GM18505 (cell line): ENCODE results near the gene ALPK3.

Source experiments
- ATAC-seq: cut with Tn5 transposase; IDR thresholded peaks from one replicate; pipeline ENCODE4 v1.9.1; 2021; ENCODE audit not compliant: unreplicated experiment
- POLR2A ChIP-seq: IDR thresholded peaks from 4 replicates; pipeline ENCODE4 v1.6.1; 2011; ENCODE audit warnings: borderline replicate concordance; ENCODE audit not compliant: insufficient read depth, insufficient read length; ENCODE audit errors: extremely low read depth

Gene ALPK3

DNA sequence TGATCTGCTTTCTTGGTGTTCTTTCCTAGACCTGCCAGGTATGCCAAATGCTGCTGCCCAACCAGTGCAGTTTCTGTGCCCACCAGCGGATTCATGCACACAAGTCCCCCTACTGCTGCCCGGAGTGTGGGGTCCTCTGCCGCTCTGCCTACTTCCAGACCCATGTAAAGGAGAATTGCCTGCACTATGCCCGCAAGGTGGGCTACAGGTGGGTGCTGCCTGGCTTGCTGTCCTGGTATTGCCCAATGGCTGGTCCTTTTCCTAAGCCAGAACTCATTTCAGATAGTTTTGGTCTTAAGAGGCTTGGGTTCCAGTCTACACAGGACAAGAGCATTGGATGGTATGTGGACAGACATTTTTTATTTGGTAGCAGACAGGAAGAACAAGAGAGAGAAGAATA lies 26.5 kb upstream of the ALPK3 start:
- no peak for TF ChIP-seq POLR2A
- no peak for ATAC-seq

DNA sequence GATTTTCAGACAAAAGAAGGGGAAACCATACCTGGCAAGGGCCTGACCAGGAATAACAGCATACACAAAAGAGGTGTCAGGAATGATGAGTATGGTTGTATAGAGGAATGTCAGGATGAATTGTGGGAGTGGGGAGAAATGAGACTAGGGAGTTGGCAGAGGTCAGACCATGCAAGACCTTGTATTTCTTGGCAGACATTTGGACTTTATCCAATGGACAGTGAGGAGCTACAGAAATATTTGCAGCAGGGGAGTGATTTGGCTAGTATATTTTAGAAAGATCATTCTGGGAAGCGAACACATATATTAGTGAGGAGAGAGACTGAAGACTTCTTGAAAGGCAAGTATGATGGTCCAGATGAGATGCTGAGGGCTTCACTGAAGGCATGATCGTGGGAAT lies 25.4 kb upstream of the ALPK3 start:
- no peak for ATAC-seq
- TF ChIP-seq POLR2A, result no peak

GRCh38 chr15:84793431-84794161 lies 23.6 kb upstream of the ALPK3 start:
- ATAC-seq, result no peak
- TF ChIP-seq POLR2A, result no peak

DNA sequence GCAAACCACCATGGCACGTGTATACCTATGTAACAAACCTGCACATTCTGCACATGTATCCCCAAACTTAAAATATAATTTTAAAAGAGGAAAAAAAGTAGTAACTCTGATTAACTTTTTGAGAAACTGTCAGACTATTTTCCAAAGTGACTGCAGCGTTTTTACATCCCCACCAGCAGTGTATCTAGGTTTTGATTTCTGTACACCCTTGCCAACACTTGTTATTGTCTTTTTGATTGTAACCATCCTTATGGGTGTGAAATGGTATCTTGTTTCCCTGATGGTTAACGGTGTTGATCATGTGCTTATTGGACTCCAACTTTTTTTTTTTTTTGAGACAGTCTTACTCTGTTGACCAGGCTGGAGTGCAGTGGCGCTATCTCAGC lies 23.0 kb upstream of the ALPK3 start:
- ATAC-seq, result no peak
- TF ChIP-seq POLR2A, result no peak

GRCh38 chr15:84795186-84795585 lies 22.0 kb upstream of the ALPK3 start:
- ATAC-seq, result no peak
- TF ChIP-seq POLR2A, result no peak

- no peak for TF ChIP-seq POLR2A
- ATAC-seq, result no peak
Observed at GRCh38 chr15:84797212-84797611, 19.9 kb upstream of the ALPK3 start.

DNA sequence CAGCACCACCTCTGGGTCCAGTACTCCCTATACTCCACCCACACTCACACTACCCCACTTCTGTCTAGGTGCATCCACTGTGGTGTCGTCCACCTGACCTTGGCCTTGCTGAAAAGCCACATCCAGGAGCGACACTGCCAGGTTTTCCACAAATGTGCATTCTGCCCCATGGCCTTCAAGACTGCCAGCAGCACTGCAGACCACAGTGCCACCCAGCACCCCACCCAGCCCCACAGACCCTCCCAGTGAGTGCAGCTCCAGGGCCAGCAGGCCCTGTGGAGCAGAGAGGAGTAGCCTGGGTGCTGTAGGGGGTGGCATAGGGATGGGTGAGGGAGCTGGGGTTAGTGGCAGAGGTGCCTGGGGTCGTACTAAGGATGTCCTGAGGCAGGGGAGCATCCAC lies 19.4 kb upstream of the ALPK3 start:
- TF ChIP-seq POLR2A, result no peak
- ATAC-seq, result no peak

DNA sequence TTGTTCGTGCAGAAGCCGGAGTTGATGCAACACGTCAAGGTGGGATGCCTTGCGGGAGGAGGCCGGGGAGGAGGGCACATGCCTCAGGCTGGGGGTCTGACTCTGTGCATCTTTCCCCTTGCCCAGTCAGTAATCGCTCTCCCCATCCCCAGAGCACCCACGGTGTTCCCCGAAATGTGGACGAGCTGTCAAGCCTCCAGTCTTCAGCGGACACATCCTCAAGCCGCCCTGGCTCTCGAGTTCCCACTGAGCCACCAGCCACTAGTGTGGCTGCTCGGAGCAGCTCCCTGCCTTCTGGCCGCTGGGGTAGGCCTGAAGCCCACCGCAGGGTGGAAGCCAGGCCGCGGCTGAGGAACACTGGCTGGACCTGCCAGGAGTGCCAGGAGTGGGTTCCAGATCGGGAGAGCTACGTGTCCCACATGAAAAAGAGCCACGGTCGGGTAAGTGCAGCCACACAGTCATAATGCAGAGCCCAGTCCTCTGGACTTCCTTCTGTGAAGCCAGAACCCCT lies 18.7 kb upstream of the ALPK3 start:
- no peak for ATAC-seq
- no peak for TF ChIP-seq POLR2A

GRCh38 chr15:84799511-84800187 lies 17.5 kb upstream of the ALPK3 start:
- ATAC-seq, result no peak
- no peak for TF ChIP-seq POLR2A

GRCh38 chr15:84800365-84800806 lies 16.8 kb upstream of the ALPK3 start:
- no peak for ATAC-seq
- TF ChIP-seq POLR2A, result no peak

- ATAC-seq, result no peak
- TF ChIP-seq POLR2A, result no peak
Observed at GRCh38 chr15:84804005-84804900, 12.9 kb upstream of the ALPK3 start.

- no peak for ATAC-seq
Observed at GRCh38 chr15:84805221-84805620, 11.9 kb upstream of the ALPK3 start.

GRCh38 chr15:84807228-84807627 lies 9.9 kb upstream of the ALPK3 start:
- TF ChIP-seq POLR2A, result no peak
- no peak for ATAC-seq

More at GRCh38 chr15:84805221-84805620, 11.9 kb upstream of the ALPK3 start:
- TF ChIP-seq POLR2A, result no peak
